BE2C (cell line): Measurements from ENCODE around the gene TKTL1.

ENCODE experiments used
- DNase-seq: peaks from one replicate; pipeline ENCODE4 v3.0.0-alpha.2; 2020
- H3K27me3 ChIP-seq: fragments of 250-450 bp; sonication (Bioruptor Pico); 2 replicates; pipeline ENCODE4 v1.5.1; 2020; ENCODE audit warnings: mild to moderate bottlenecking
- H3K36me3 ChIP-seq: fragments of 250-450 bp; sonication (Bioruptor Pico); 2 replicates; pipeline ENCODE4 v1.5.1; 2020; ENCODE audit warnings: mild to moderate bottlenecking
- H3K4me1 ChIP-seq: fragments of 250-450 bp; sonication (Bioruptor Pico); 2 replicates; pipeline ENCODE4 v1.5.1; 2020
- H3K4me3 ChIP-seq: 2 replicates; pipeline ENCODE4 v1.5.1; 2011; ENCODE audit warnings: low read depth, low read length
- H3K9me3 ChIP-seq: fragments of 250-450 bp; sonication (Bioruptor Pico); 2 replicates; pipeline ENCODE4 v1.5.1; 2020
- CTCF ChIP-seq: IDR thresholded peaks from 2 replicates; pipeline ENCODE4 v1.5.1; 2012; ENCODE audit warnings: mild to moderate bottlenecking, low read depth, low read length

The TKTL1 gene

DNA sequence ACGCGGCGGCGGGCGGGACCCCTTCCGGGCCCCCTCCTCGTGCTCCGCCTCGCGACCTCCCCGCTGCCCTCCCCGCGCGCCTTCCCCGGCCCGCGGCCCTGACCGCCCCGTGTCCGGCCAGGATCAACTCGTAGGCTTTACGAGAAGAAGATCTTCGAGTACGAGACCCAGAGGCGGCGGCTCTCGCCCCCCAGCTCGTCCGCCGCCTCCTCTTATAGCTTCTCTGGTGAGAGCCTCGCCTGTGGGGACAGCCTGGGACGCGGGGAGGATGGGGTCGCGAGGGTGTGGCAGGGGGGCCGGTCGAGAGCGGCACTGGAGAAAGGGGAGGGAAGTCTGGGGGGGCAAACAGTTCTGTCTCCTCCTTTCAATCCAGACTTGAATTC lies 84.0 kb downstream of the TKTL1 start:
- Histone ChIP-seq H3K27me3 (no peaks in the 10 kb centered on the region), H3K4me3 (peak overlapping the region; percentile 80), H3K36me3 (peaks cover 3% of the 10 kb centered on the region; the same call in 1 of the 2 replicates), H3K9me3 (no peaks in the 10 kb centered on the region), H3K4me1 (no peaks in the 10 kb centered on the region)
- no peak for DNase-seq
- TF ChIP-seq CTCF: no peak
